B cell (primary cell): ENCODE measurements around the gene TM4SF20. TPM values are rescaled to one million over a fixed set of nuclear protein-coding genes. Genes with fewer than 3 reads are reported as not detected.

Source experiments
- ATAC-seq: fragments of 200-7000 bp; cut with Tn5 transposase; one replicate; pipeline ENCODE4 v1.10.0; 2021; ENCODE audit warnings: low read depth, mild to moderate bottlenecking, moderate number of reproducible peaks, moderate library complexity
- CTCF ChIA-PET: fragments of 350-600 bp; sonication (Branson Sonifier 250); formaldehyde crosslinking; loops from one replicate; lab custom pipeline; 2021; ENCODE audit warnings: antibody characterized with exemption, inconsistent platforms; lab: Charles Lee
- POLR2A ChIA-PET: fragments of 350-600 bp; sonication (Branson Sonifier 250); formaldehyde crosslinking; loops from one replicate; lab custom pipeline; 2021; ENCODE audit warnings: antibody characterized with exemption; lab: Charles Lee
- DNase-seq: peaks from one replicate; pipeline ENCODE4 v3.0.0; 2013
- H2AFZ ChIP-seq: 2 replicates; pipeline ENCODE4 v1.6.1; 2012; ENCODE audit warnings: mild to moderate bottlenecking, low read depth, low read length; ENCODE audit not compliant: insufficient read depth, poor library complexity, severe bottlenecking
- H3K27ac ChIP-seq, 2 donors: 1 replicate in 1 of 2; 2 replicates in 1 of 2; pipeline ENCODE4 v1.5.1; 2012 to 2013; ENCODE audit warnings: low read length in 2 of 2, mild to moderate bottlenecking in 2 of 2, moderate library complexity in 1 of 2
- H3K27me3 ChIP-seq, 4 experiments: fragments of 200-600 bp in 1 of 4; sonication (generic) in 1 of 4; replicated peaks in 1 of 4; 1 replicate in 2 of 4; 2 replicates in 2 of 4; pipeline versions ENCODE4 v1.6.1 to v1.7.0; 2013 to 2016; ENCODE audit warnings: low read length in 3 of 4, mild to moderate bottlenecking in 2 of 4, mixed read lengths in 1 of 4, moderate library complexity in 1 of 4; ENCODE audit not compliant: insufficient read depth in 4 of 4, control insufficient read depth in 3 of 4; ENCODE audit errors: control extremely low read depth in 1 of 4
- H3K36me3 ChIP-seq, 2 experiments: replicated peaks in 1 of 2; 1 replicate in 1 of 2; 2 replicates in 1 of 2; pipeline versions ENCODE4 v1.6.1 to v1.7.1; 2013; ENCODE audit warnings: low read length in 1 of 2; ENCODE audit not compliant: insufficient read depth in 2 of 2, control insufficient read depth in 1 of 2; ENCODE audit errors: control extremely low read depth in 1 of 2, extremely low read depth in 1 of 2
- H3K4me1 ChIP-seq, 2 donors: fragments of 200-600 bp in 1 of 2; sonication (generic) in 1 of 2; 1 replicate in 1 of 2; 2 replicates in 1 of 2; pipeline versions ENCODE4 v1.5.1 to v1.6.1; 2013 to 2017; ENCODE audit warnings: low read length in 2 of 2; ENCODE audit not compliant: control insufficient read depth in 2 of 2, insufficient read depth in 2 of 2
- H3K4me2 ChIP-seq: replicated peaks from 2 replicates; pipeline ENCODE3; 2012; ENCODE audit warnings: mild to moderate bottlenecking, low read depth, low read length; ENCODE audit not compliant: poor library complexity, severe bottlenecking
- H3K4me3 ChIP-seq, 5 experiments: fragments of 200-600 bp in 1 of 5; sonication (generic) in 1 of 5; 1 replicate in 3 of 5; 2 replicates in 2 of 5; pipeline versions ENCODE4 v1.5.1 to v1.7.0; 2011 to 2016; ENCODE audit warnings: low read length in 4 of 5, mild to moderate bottlenecking in 4 of 5, low read depth in 2 of 5, control low read depth in 1 of 5, moderate library complexity in 1 of 5; ENCODE audit not compliant: insufficient read depth in 1 of 5; ENCODE audit errors: control extremely low read depth in 1 of 5, extremely low read depth in 1 of 5
- H3K79me2 ChIP-seq: fragments of 200-600 bp; sonication (generic); one replicate; pipeline ENCODE4 v1.6.0; 2016; ENCODE audit warnings: low read length; ENCODE audit not compliant: control insufficient read depth, insufficient read depth
- H3K9ac ChIP-seq: fragments of 200-600 bp; sonication (generic); 2 replicates; pipeline ENCODE4 v1.6.1; 2017; ENCODE audit warnings: mild to moderate bottlenecking, low read length, moderate library complexity
- H3K9me3 ChIP-seq, 3 donors: one replicate each; pipeline versions ENCODE4 v1.6.1 to v1.7.1; 2013; ENCODE audit warnings: low read length in 2 of 3; ENCODE audit not compliant: control insufficient read depth in 2 of 3, insufficient read depth in 1 of 3; ENCODE audit errors: control extremely low read depth in 1 of 3
- H4K20me1 ChIP-seq: 2 replicates; pipeline ENCODE4 v1.6.0; 2012; ENCODE audit warnings: mild to moderate bottlenecking, low read length; ENCODE audit not compliant: insufficient read depth, control insufficient read depth, poor library complexity, severe bottlenecking
- H3K27ac Mint-ChIP-seq: one replicate; pipeline ENCODE4 v1.8.0; 2021; ENCODE audit warnings: mixed read lengths
- H3K27me3 Mint-ChIP-seq: one replicate; pipeline ENCODE4 v1.8.0; 2021; ENCODE audit warnings: mixed read lengths
- H3K4me1 Mint-ChIP-seq: one replicate; pipeline ENCODE4 v1.8.0; 2021; ENCODE audit warnings: mixed read lengths
- H3K4me3 Mint-ChIP-seq: one replicate; pipeline ENCODE4 v1.8.0; 2021; ENCODE audit warnings: mixed read lengths
- H3K9me3 Mint-ChIP-seq: one replicate; pipeline ENCODE4 v1.8.0; 2022; ENCODE audit warnings: mixed read lengths; ENCODE audit not compliant: insufficient read depth
- EZH2 ChIP-seq: IDR thresholded peaks from 2 replicates; pipeline ENCODE4 v1.6.1; 2012; ENCODE audit warnings: borderline replicate concordance, low read depth, mild to moderate bottlenecking, moderate library complexity, low read length; ENCODE audit not compliant: insufficient read depth, poor library complexity, severe bottlenecking
- WGBS: methylation state at CpG from one replicate; pipeline ENCODE4 v1.1.5; 2013; ENCODE audit warnings: missing lambda C conversion rate; ENCODE audit not compliant: insufficient coverage; 5-methylcytosine and 5-hydroxymethylcytosine counted together
- intact Hi-C: fragments of 100-400 bp; cut with micrococcal nuclease; formaldehyde crosslinking; loops from one replicate; pipeline ENCODE4 v1.10.0; 2022
- polyA plus RNA-seq: library from polyadenylated mRNA; depleted of rRNA; stranded (reverse); fragments of >200 nt; gene quantifications from 2 replicates; pipeline ENCODE4 v1.2.3, GENCODE V29; 2012
- total RNA-seq, 2 donors: library from RNA; stranded (reverse); fragments of 120-200 nt in 1 of 2; gene quantifications; 1 replicate in 1 of 2; 2 replicates in 1 of 2; pipeline versions ENCODE4 v1.2.3 to v1.2.4, GENCODE V29; 2013 to 2022
- TF ChIP-seq, protein P1 (sequence below): fragments of 200-600 bp; IDR thresholded peaks from one replicate; pipeline ENCODE4 v1.8.0; 2022; ENCODE audit warnings: antibody characterized with exemption, mild to moderate bottlenecking

The TM4SF20 gene
- total and polyA plus RNA-seq, 2 donors (not counting 1 experiment from before 2014, with no cell fraction given) = not detected

DNA sequence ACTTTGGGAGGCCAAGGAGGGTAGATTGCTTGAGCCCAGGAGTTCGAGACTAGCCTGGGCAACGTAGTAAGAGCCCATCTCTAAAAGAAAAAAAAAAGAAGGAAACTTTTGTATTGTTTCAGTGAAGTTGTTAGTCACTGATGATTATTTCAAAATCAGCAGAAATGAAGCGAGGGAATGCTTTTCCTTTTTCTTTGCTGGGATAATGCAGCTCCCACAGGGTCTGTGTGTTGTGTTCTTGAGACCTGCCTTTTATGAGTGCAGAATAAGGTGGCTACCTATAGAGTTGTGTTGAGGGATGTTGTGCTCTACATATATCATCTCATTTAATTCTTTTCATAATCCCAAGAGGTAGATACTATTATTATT lies 11.7 kb downstream of the TM4SF20 start:
- Mint-ChIP-seq H3K4me1 (peaks cover 6% of the 10 kb centered on the region), H3K4me3 (no peak overlapping the region), H3K27ac (no peak overlapping the region), H3K27me3 (no peaks in the 10 kb centered on the region), H3K9me3 (no peaks in the 10 kb centered on the region)
- CTCF ChIA-PET = no interaction called here
- Histone ChIP-seq H2AFZ (no peak overlapping the region), H3K9me3 (no peaks in the 10 kb centered on the region), H3K27me3 (no peaks in the 10 kb centered on the region), H3K4me3 (no peak overlapping the region), H3K79me2 (no peaks in the 10 kb centered on the region), H4K20me1 (no peaks in the 10 kb centered on the region), H3K36me3 (no peaks in the 10 kb centered on the region), H3K4me1 (peaks cover 4% of the 10 kb centered on the region in 2 donors), H3K9ac (no peak overlapping the region), H3K4me2 (no peak overlapping the region), H3K27ac (no peak overlapping the region)
- POLR2A ChIA-PET = no interaction called here
- no peak for TF ChIP-seq EZH2
- TF ChIP-seq, protein P1, sequence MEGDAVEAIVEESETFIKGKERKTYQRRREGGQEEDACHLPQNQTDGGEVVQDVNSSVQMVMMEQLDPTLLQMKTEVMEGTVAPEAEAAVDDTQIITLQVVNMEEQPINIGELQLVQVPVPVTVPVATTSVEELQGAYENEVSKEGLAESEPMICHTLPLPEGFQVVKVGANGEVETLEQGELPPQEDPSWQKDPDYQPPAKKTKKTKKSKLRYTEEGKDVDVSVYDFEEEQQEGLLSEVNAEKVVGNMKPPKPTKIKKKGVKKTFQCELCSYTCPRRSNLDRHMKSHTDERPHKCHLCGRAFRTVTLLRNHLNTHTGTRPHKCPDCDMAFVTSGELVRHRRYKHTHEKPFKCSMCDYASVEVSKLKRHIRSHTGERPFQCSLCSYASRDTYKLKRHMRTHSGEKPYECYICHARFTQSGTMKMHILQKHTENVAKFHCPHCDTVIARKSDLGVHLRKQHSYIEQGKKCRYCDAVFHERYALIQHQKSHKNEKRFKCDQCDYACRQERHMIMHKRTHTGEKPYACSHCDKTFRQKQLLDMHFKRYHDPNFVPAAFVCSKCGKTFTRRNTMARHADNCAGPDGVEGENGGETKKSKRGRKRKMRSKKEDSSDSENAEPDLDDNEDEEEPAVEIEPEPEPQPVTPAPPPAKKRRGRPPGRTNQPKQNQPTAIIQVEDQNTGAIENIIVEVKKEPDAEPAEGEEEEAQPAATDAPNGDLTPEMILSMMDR = no peak
- no peak for ATAC-seq
- 100% methylated on average over 3 of the region's 3 CpGs for WGBS
- no peak for DNase-seq
- intact Hi-C loops = no loop called here

DNA sequence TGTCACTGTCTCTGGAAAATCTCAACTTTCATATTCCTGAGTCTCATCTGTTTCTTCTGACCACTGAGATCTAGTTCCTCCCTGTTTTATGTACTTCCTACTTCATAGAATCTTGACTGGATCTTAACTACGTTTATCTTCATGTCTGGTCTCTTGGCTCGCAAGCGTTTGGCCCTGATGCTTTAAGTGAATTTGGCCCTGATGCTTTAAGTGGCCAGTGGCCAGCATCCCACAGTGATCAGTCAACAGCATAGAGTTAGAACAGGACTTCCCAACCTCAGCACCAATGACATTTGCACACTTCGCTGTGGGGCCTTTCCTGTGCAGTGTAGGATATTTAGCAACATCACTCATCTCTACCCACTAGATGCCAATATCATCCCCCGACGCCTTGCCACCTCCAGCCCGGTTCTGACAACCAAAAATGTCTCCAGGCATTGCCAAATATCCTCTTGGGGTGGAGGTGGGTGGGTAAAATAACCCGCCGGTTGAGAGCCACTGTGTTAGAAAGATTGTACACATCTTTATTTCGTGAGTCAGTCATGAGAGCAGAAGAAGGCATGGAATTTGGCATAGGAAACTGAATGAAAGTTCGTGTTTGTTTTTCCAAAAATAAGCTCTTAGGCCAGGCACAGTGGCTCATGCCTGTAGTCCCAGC lies 12.2 kb downstream of the TM4SF20 start:
- Mint-ChIP-seq H3K9me3 (no peaks in the 10 kb centered on the region), H3K27ac (no peak overlapping the region), H3K27me3 (no peaks in the 10 kb centered on the region), H3K4me1 (peaks cover 6% of the 10 kb centered on the region), H3K4me3 (no peak overlapping the region)
- H3K36me3 ChIP-seq = no peaks in the 10 kb centered on the region
- intact Hi-C loops = no loop called here
- ChIA-PET CTCF (interaction anchor here (1.0 kb wide), 1 partner anchor 399 kb away, joined by 4 read pairs; no protein-coding TSS in a partner anchor), POLR2A (no interaction called here)
- no peak for TF ChIP-seq EZH2
- TF ChIP-seq, protein P1 = no peak
- H2AFZ ChIP-seq = no peak overlapping the region
- H4K20me1 ChIP-seq = no peaks in the 10 kb centered on the region
- H3K79me2 ChIP-seq = no peaks in the 10 kb centered on the region
- no peak overlapping the region for H3K4me3 ChIP-seq
- no peak overlapping the region for H3K27ac ChIP-seq
- DNase-seq (no peak), ATAC-seq (no peak)
- H3K9ac ChIP-seq = no peak overlapping the region
- peaks cover 4% of the 10 kb centered on the region in 2 donors for H3K4me1 ChIP-seq
- H3K9me3 ChIP-seq = no peaks in the 10 kb centered on the region
- no peaks in the 10 kb centered on the region for H3K27me3 ChIP-seq
- 91% methylated on average over 7 of the region's 11 CpGs for WGBS
- H3K4me2 ChIP-seq = no peak overlapping the region
